GM19328 (cell line): ENCODE measurements around the gene HTR5A.
"Not testable (repeated sequence)": the region's sequence is repeated elsewhere in the genome, so short reads cannot be mapped to it uniquely, and the experiment has no call there.

Experiments used
- ATAC-seq: cut with Tn5 transposase; IDR thresholded peaks from one replicate; pipeline ENCODE4 v1.9.1; 2021; ENCODE audit warnings: mild to moderate bottlenecking, moderate library complexity; ENCODE audit not compliant: unreplicated experiment

Gene HTR5A

GRCh38 chr7:155069992-155070751, at the start of gene HTR5A:
Gene HTR5A (plus strand): TSS chr7:155070324. CDS start chr7:155070900, 576 bp downstream.
- peak; percentile 96 for ATAC-seq

GRCh38 chr7:155020996-155021395, 49.1 kb upstream of the HTR5A start:
- ATAC-seq = no peak

GRCh38 chr7:155021699-155022145, 48.4 kb upstream of the HTR5A start:
- no peak for ATAC-seq

DNA sequence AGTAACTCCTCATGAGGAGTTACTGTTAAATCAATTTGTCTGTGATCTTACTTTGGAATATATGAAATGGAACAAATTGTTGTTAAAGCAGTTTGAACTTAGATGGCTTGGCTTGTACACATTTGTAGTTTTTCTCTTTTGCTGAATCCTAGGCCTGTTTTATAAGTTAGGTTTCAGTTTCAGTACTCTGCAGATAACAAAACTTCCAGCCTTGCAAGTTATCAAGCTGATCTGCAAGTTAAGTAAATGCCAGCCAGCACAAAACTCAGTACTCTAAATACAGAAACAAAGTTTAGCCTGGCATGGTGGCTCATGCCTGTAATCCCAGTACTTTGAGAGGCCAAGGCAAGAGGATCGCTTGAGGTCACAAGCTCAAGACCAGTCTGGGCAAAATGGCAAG, 42.2 kb upstream of the HTR5A start:
- ATAC-seq = no peak

DNA sequence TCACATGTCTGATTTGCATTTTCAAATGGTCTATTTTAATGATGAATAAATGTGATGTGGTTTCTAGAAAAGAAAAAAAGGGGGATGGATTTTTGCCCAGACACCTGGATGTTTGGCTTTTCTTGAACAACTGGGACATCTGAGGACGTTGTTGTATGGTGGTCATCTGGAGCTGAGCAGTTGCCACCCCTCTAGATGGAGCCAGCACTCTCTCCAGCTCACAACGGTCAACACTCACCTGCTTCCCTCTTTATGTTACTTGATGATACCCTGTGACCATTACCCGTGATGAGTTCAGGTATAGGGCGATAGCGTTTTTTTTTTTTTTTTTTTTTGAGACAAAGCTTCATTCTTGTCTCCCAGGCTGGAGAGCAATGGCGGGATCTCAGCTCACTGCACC, 37.1 kb upstream of the HTR5A start:
- ATAC-seq = no peak

- not testable (repeated sequence) for ATAC-seq
Measured at GRCh38 chr7:155034495-155034894, 35.6 kb upstream of the HTR5A start.

DNA sequence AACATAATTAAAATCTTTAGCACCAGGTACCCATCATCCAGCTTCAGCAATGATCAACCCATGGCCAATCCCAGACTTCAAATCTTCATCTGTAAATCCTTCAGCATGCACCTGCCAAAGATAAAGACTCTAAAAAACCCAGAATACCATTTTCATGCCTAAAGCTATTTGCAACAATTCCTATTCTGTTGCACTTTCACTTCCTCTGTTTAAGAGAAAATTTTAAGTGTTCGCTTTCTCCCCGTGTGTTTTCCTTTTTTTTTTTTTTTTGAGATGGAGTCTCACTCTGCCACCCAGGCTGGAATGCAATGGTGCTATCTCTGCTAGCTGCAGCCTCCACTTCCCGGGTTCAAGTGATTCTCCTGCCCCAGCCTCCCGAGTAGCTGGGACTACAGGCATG, 31.8 kb upstream of the HTR5A start:
- no peak for ATAC-seq

GRCh38 chr7:155043756-155044155, 26.4 kb upstream of the HTR5A start:
- ATAC-seq = no peak

GRCh38 chr7:155048006-155048405, 22.1 kb upstream of the HTR5A start:
- ATAC-seq = no peak

DNA sequence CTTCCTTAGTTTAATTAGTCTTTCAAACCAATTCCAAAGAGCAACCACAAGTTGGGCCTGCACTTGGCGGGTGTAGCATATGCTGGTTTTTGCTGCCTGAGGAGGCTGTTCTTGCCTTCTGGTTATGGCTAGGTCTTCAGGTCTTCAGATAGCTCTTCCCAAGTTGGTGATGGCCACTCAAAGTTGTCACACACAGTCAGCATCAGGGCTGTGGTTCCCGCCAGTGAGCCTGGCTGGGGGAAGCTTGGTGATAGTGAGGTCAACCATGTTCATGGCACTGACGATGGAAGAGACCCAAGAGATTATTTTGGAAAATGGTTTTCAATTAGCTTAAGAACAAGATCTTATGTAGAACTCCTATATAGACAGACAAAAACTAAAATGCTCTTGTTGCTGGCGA, 18.8 kb upstream of the HTR5A start:
- ATAC-seq = no peak

DNA sequence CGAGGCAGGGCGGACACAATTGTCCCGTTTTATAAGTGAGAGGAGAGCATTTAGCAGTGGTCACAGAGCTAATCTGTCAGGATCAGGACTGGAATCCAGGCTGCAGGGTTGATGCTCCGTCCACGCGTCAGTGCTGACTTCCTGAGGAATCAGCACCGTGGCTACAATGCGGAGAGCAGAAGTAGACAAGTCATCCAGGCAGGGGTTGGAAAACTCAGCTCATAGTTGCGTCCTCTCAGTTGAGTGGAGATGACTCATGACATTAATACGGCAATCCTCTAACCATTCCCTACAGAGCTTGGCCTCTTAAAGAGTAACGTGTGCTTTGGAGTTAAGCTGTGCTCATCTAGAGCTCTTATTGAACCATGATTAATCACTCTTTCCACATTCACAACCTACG, 17.1 kb upstream of the HTR5A start:
- no peak for ATAC-seq

- no peak for ATAC-seq
Measured at GRCh38 chr7:155054761-155055160, 15.4 kb upstream of the HTR5A start.

DNA sequence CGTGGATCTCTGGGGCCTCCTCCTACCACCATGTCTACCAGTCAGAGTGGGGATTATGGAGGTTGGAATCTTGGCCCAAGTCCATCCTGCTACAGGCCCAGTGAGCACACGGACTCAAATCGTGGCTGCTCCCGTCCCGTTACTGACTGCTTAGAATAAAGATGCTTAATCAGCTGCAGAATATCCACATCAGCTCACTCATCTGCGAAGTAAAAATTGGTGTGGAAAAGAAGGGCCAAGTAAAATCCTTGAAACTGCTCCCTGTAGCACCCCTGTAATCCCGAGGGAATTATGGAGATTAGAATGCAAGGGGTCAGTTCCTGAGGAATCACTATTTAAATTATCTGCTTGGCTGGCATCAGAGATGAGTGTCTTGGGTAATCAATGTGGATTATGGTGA, 13.0 kb upstream of the HTR5A start:
- no peak for ATAC-seq

DNA sequence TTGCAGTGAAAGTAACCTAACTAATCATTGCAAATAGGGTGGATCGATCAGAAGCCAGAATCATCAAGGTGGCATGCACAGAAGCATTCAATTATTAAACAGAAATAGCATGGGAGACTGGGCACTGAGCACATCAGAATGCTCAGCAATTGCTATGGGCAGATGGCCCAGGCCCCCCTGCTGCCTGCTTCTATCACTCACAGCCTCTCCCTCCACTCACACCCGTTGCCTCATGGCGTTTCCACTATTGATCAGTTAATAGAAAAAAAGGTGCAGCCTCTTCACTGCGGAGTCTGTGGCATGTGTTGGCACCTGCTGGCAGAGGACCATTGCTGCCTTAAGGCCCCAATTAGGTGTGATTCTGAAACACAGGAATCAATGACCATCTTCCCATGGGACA, 11.2 kb upstream of the HTR5A start:
- ATAC-seq = no peak

GRCh38 chr7:155059703-155060102, 10.4 kb upstream of the HTR5A start:
- no peak for ATAC-seq

- no peak for ATAC-seq
Measured at GRCh38 chr7:155062411-155062810, 7.7 kb upstream of the HTR5A start.

DNA sequence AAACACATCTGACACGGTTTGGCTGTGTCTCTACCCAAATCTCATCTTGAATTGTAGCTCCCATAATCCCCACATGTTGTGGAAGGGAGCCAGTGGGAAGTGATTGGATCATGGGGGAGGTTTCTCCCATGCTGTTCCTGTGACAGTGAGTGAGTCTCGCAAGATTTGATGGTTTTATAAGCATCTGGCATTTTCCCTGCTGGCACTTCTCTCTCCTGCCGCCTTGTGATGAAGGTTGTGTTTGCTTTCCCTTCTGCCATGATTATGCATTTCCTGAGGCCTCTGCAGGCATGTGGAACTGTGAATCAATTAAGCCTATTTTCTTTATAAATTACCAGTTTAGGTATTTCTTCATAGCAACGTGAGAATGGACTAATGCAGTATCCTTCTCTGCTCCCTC, 5.9 kb upstream of the HTR5A start:
- ATAC-seq = no peak

GRCh38 chr7:155066417-155066950, 3.6 kb upstream of the HTR5A start:
- no peak for ATAC-seq

DNA sequence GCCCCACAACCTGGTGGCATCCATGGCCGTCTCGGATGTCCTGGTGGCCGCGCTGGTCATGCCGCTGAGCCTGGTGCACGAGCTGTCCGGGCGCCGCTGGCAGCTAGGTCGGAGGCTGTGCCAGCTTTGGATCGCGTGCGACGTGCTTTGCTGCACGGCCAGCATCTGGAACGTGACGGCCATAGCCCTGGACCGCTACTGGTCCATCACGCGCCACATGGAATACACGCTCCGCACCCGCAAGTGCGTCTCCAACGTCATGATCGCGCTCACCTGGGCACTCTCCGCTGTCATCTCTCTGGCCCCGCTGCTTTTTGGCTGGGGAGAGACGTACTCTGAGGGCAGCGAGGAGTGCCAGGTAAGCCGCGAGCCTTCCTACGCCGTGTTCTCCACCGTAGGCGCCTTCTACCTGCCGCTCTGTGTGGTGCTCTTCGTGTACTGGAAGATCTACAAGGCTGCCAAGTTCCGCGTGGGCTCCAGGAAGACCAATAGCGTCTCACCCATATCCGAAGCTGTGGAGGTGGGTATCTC, 1.1 kb downstream of the HTR5A start:
- no peak for ATAC-seq

GRCh38 chr7:155071916-155072571, 1.9 kb downstream of the HTR5A start:
- ATAC-seq = no peak

DNA sequence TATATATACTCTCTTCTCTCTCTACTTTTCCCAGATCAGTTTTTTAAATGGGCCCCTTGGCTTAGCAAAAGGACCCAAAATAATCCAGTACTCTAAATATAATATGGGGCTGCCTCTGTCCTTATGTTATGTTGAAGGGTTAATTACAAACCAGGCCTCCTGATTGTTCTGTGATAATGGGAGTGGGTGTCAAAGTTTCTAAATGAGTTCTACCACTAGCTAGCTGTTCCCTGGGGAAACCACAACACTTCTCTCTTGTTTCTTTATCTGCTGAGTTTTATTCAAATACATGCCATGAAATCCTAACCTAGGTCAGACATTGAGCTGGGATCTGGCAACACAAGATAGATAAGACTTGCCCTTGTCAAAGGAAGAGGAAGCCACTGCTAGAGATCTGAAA, 3.8 kb downstream of the HTR5A start:
- no peak for ATAC-seq

DNA sequence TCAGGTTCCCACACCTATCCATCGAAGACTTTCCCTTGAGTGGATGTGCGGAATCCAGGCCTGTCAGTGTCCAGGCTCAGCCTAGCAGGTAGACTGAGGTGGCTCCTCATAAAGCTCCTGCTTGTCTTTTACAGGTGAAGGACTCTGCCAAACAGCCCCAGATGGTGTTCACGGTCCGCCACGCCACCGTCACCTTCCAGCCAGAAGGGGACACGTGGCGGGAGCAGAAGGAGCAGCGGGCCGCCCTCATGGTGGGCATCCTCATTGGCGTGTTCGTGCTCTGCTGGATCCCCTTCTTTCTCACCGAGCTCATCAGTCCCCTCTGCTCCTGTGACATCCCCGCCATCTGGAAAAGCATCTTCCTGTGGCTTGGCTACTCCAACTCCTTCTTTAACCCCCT, 13.9 kb downstream of the HTR5A start:
- no peak for ATAC-seq
